CD4-positive, CD25-positive, alpha-beta regulatory T cell (primary cell): ENCODE data around the gene MAGI2. TPM values are rescaled to one million over a fixed set of nuclear protein-coding genes. Genes with fewer than 3 reads are reported as not detected.

Experiments
- ATAC-seq, 2 donors: fragments of 150-1000 bp; cut with Tn5 transposase; one replicate each; pipeline ENCODE4 v1.10.0; 2021; ENCODE audit warnings: low read depth in 2 of 2, moderate number of reproducible peaks in 2 of 2, moderate library complexity in 1 of 2
- DNase-seq, 3 donors: peaks; one replicate each; pipeline versions ENCODE4 v3.0.0 to v3.0.0-alpha.2; 2012 to 2022; ENCODE audit warnings: mixed read lengths in 1 of 3
- H3K27ac ChIP-seq: one replicate; pipeline ENCODE4 v1.7.0; 2013; ENCODE audit warnings: mild to moderate bottlenecking, low read length; ENCODE audit not compliant: insufficient read depth, poor library complexity, severe bottlenecking
- H3K27me3 ChIP-seq: one replicate; pipeline ENCODE4 v1.7.0; 2013; ENCODE audit warnings: low read length; ENCODE audit not compliant: control insufficient read depth, insufficient read depth
- H3K36me3 ChIP-seq: one replicate; pipeline ENCODE4 v1.7.0; 2013; ENCODE audit warnings: mild to moderate bottlenecking, low read length, moderate library complexity; ENCODE audit not compliant: control insufficient read depth, insufficient read depth
- H3K4me1 ChIP-seq: 2 replicates; pipeline ENCODE4 v1.7.0; 2013; ENCODE audit warnings: mild to moderate bottlenecking, low read length; ENCODE audit not compliant: insufficient read depth, control insufficient read depth, poor library complexity, severe bottlenecking
- H3K4me3 ChIP-seq: one replicate; pipeline ENCODE4 v1.7.0; 2013; ENCODE audit warnings: low read depth, mild to moderate bottlenecking, low read length, moderate library complexity
- H3K9me3 ChIP-seq, 2 experiments: 1 replicate in 1 of 2; 2 replicates in 1 of 2; pipeline ENCODE4 v1.7.0; 2013; ENCODE audit warnings: low read length in 2 of 2, mild to moderate bottlenecking in 1 of 2, moderate library complexity in 1 of 2; ENCODE audit not compliant: control insufficient read depth in 2 of 2
- H3K27ac Mint-ChIP-seq, 3 donors: one replicate each; pipeline ENCODE4 v1.8.0; 2020 to 2022; ENCODE audit warnings: mild to moderate bottlenecking in 3 of 3, mixed read lengths in 3 of 3, moderate library complexity in 2 of 3
- H3K27me3 Mint-ChIP-seq: one replicate; pipeline ENCODE4 v1.8.0; 2022; ENCODE audit warnings: mild to moderate bottlenecking, mixed read lengths
- H3K36me3 Mint-ChIP-seq: one replicate; pipeline ENCODE4 v1.8.0; 2020; ENCODE audit warnings: mixed read lengths
- H3K4me1 Mint-ChIP-seq, 4 donors: one replicate each; pipeline ENCODE4 v1.8.0; 2020 to 2022; ENCODE audit warnings: mixed read lengths in 4 of 4, mild to moderate bottlenecking in 1 of 4
- H3K4me3 Mint-ChIP-seq, 4 donors: one replicate each; pipeline ENCODE4 v1.8.0; 2020 to 2022; ENCODE audit warnings: mild to moderate bottlenecking in 4 of 4, mixed read lengths in 4 of 4, moderate library complexity in 3 of 4
- H3K9me3 Mint-ChIP-seq, 7 donors: one replicate each; pipeline ENCODE4 v1.8.0; 2020 to 2022; ENCODE audit warnings: mixed read lengths in 7 of 7, mild to moderate bottlenecking in 3 of 7, moderate library complexity in 2 of 7
- polyA plus RNA-seq, 4 donors: library from polyadenylated mRNA; unstranded; fragments of 300-500 nt; fragmentation: Illumina TruSeq; gene quantifications; one replicate each; pipeline ENCODE4 v1.2.3, GENCODE V29; 2021
- total RNA-seq: library from RNA; stranded (reverse); gene quantifications from one replicate; pipeline ENCODE4 v1.2.3, GENCODE V29; 2022

The MAGI2 gene
- total and polyA plus RNA-seq, 5 donors from 2014 or later = not detected

DNA sequence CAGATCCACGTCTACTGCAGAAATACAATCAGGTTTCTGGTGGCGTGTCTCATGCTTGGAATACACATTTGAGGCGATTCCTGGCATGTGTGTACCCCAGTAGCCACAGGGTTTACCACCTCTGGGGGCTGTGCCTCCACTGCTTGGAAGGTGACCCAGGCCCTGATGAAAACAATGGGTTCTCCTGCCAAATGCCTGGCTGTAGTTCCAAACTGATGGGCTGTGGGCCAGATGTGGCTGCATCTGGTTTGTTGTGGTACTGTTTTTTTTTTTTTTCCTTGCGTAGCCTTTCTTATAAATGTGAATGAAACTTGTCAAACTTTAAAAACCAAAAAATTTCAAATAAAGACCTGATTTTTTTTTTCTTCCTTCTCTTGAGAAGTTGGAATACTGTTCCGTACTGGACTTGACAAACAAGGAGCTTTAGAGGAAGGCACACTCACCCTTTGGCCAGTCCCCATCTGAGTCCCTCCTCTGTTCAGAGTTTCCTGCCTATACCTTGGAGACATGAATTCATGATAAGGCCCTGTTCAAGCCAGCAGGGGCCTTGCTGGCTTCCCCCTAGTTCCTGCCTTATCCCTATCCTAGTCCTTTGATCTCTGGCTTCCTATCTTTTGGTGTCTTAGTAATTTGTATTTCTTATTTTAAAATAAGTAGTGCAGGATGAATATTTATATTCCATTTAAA, 1437.8 kb downstream of the MAGI2 start:
- Mint-ChIP-seq H3K9me3 (peaks cover 0 to 2% (median 0%) of the 10 kb centered on the region in 7 donors), H3K27ac (no peak overlapping the region), H3K36me3 (no peaks in the 10 kb centered on the region), H3K4me3 (no peak overlapping the region), H3K4me1 (peaks cover 4 to 13% (median 7%) of the 10 kb centered on the region in 4 donors), H3K27me3 (peaks cover 38% of the 10 kb centered on the region)
- Histone ChIP-seq H3K36me3 (no peaks in the 10 kb centered on the region), H3K9me3 (no peaks in the 10 kb centered on the region), H3K27ac (no peak overlapping the region), H3K4me1 (no peaks in the 10 kb centered on the region), H3K4me3 (no peak overlapping the region), H3K27me3 (peaks cover 10% of the 10 kb centered on the region)
- no peak for DNase-seq
- ATAC-seq = no peak

DNA sequence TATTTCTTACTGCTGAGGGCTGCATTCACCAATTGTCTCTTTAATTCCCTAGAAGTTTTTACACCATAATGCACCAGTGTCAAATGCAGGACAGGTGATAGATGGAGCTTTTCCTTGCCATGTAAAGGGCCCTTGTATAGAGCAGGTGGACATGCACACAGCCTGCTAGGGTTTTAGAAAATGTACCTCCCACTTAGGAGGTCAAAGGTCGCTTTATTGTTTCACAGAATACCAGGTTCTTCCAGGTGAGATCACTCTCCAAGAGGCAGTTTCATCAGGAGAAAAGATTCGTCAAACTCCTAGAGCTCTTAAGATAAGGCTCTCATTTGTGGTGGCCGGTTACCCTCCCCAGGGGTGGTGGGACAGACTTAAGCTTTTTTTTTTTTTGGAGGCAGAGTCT, 1439.1 kb downstream of the MAGI2 start:
- no peaks in the 10 kb centered on the region for H3K36me3 ChIP-seq
- H3K4me3 ChIP-seq = no peak overlapping the region
- Mint-ChIP-seq H3K4me1 (peaks cover 0 to 6% (median 2%) of the 10 kb centered on the region in 4 donors), H3K27me3 (peaks cover 31% of the 10 kb centered on the region), H3K36me3 (no peaks in the 10 kb centered on the region), H3K27ac (no peak overlapping the region), H3K4me3 (no peak overlapping the region), H3K9me3 (no peaks in the 10 kb centered on the region)
- no peaks in the 10 kb centered on the region for H3K9me3 ChIP-seq
- peaks cover 10% of the 10 kb centered on the region for H3K27me3 ChIP-seq
- H3K4me1 ChIP-seq = no peaks in the 10 kb centered on the region
- DNase-seq = no peak
- H3K27ac ChIP-seq = no peak overlapping the region
- ATAC-seq = no peak

DNA sequence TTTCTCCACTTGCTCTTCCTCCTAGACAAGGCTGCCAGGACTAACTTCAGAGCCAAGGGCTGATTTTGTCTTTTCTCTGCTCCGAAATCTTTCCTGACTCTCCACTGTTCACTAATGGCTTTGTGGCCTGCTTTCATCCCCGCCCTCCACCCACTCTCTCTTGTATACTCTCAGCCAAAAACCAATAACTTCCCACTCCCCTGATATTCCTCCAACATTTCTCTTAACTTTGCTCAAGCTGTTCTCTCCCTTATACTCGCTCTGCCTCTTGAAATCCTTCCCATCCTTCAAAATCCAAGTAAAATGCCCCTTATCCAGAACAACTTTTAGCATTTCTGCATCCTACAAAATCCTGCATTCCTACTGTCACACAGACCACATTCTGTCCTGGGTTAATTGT, 1440.1 kb downstream of the MAGI2 start:
- no peak overlapping the region for H3K27ac ChIP-seq
- Mint-ChIP-seq H3K27ac (no peak overlapping the region), H3K27me3 (peaks cover 24% of the 10 kb centered on the region), H3K9me3 (peaks cover 0 to 2% (median 0%) of the 10 kb centered on the region in 7 donors), H3K36me3 (no peaks in the 10 kb centered on the region), H3K4me1 (no peaks in the 10 kb centered on the region), H3K4me3 (no peak overlapping the region)
- H3K9me3 ChIP-seq = no peaks in the 10 kb centered on the region
- peaks cover 10% of the 10 kb centered on the region for H3K27me3 ChIP-seq
- H3K36me3 ChIP-seq = no peaks in the 10 kb centered on the region
- no peaks in the 10 kb centered on the region for H3K4me1 ChIP-seq
- H3K4me3 ChIP-seq = no peak overlapping the region
- DNase-seq = no peak
- no peak for ATAC-seq

DNA sequence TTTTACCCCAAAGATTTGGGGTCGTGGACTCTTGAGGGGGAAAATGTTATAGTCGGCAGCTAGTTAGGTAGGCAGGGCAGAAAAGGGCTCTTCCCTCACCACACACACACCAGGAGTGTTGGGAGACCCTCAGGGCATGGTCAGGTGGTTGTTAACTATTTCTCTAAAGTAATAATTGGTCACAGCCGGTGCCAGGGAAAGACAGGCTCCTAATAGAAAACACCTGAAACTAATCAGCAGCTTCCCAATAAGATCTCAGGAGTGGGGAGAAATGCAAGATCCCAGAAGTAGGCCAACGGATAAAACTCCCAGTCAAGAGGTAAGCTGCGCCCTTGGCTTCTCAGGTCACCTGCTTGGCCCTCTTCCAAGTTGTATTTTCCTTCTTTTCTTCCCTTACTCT, 1441.8 kb downstream of the MAGI2 start:
- DNase-seq = no peak
- Histone ChIP-seq H3K27me3 (peaks cover 3% of the 10 kb centered on the region), H3K4me3 (no peak overlapping the region), H3K4me1 (no peaks in the 10 kb centered on the region), H3K36me3 (no peaks in the 10 kb centered on the region), H3K9me3 (no peaks in the 10 kb centered on the region), H3K27ac (no peak overlapping the region)
- H3K27ac Mint-ChIP-seq = no peak overlapping the region
- H3K36me3 Mint-ChIP-seq = no peaks in the 10 kb centered on the region
- peaks cover 16% of the 10 kb centered on the region for H3K27me3 Mint-ChIP-seq
- H3K4me3 Mint-ChIP-seq = no peak overlapping the region
- H3K9me3 Mint-ChIP-seq = peaks cover 0 to 2% (median 0%) of the 10 kb centered on the region in 7 donors
- H3K4me1 Mint-ChIP-seq = no peaks in the 10 kb centered on the region
- no peak for ATAC-seq

DNA sequence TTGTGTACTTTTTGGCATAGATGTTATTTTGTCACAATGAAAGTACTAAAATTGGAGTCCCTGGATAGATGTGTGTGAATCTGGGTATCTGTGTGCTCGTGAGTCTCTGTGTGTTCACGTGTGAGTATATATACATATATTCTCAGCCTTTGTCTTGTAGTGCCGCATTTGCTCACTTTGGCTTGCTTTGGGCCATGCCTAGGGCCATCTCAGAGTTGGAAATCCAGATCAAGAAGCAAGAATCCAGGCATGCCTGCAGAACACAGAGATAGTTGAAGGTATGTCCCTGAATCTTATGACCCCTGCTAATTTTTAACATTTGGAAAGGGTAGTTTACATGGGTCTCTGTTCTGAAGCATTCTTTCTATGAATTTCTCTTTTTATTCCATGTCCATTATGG, 1446.2 kb downstream of the MAGI2 start:
- peaks cover 0 to 2% (median 0%) of the 10 kb centered on the region in 7 donors for H3K9me3 Mint-ChIP-seq
- no peak for DNase-seq
- H3K27me3 ChIP-seq = no peaks in the 10 kb centered on the region
- H3K27me3 Mint-ChIP-seq = peaks cover 5% of the 10 kb centered on the region
- no peaks in the 10 kb centered on the region for H3K36me3 Mint-ChIP-seq
- H3K4me1 ChIP-seq = no peaks in the 10 kb centered on the region
- H3K9me3 ChIP-seq = no peaks in the 10 kb centered on the region
- no peak overlapping the region for H3K27ac Mint-ChIP-seq
- H3K4me3 ChIP-seq = no peak overlapping the region
- H3K36me3 ChIP-seq = no peaks in the 10 kb centered on the region
- no peak for ATAC-seq
- no peak overlapping the region for H3K4me3 Mint-ChIP-seq
- no peaks in the 10 kb centered on the region for H3K4me1 Mint-ChIP-seq
- no peak overlapping the region for H3K27ac ChIP-seq

DNA sequence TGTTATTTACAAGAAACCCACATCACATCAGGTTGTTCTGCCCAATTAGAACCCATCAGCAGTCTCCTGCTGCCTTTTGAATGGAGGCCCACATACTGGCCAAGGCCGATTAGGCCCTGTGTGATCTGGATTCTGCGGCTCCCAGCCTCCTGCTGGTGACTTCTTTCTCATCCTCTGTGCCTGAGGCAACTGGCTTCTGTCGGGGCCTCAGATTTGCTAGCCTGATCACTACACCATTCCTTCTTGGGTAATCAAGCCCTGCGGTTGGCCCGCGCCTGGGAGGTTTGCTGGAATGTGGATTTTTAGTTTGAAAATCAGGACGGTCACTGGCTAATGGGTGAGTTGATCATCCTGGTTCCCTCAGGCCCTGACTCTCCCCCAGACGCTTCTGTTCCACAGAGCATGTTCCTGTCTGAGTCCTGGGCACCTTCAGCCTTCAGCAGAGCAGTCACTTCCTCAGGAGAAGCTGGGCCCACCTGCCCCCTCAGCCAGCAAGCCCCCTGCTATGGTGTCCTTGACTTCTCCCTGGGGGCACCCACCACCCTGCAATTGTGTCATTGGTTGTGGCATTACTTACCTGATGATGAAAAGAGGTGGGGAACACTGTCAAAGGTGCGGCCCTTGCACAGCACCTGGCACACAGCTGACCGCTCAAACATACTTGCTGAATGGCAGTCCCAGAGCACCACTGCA, 1447.3 kb downstream of the MAGI2 start:
- Histone ChIP-seq H3K9me3 (no peaks in the 10 kb centered on the region), H3K4me3 (no peak overlapping the region), H3K27ac (no peak overlapping the region), H3K4me1 (no peaks in the 10 kb centered on the region), H3K27me3 (no peaks in the 10 kb centered on the region), H3K36me3 (no peaks in the 10 kb centered on the region)
- Mint-ChIP-seq H3K4me1 (no peaks in the 10 kb centered on the region), H3K27ac (no peak overlapping the region), H3K36me3 (no peaks in the 10 kb centered on the region), H3K4me3 (no peak overlapping the region), H3K27me3 (peaks cover 1% of the 10 kb centered on the region), H3K9me3 (peaks cover 0 to 2% (median 0%) of the 10 kb centered on the region in 7 donors)
- no peak for DNase-seq
- ATAC-seq = no peak

DNA sequence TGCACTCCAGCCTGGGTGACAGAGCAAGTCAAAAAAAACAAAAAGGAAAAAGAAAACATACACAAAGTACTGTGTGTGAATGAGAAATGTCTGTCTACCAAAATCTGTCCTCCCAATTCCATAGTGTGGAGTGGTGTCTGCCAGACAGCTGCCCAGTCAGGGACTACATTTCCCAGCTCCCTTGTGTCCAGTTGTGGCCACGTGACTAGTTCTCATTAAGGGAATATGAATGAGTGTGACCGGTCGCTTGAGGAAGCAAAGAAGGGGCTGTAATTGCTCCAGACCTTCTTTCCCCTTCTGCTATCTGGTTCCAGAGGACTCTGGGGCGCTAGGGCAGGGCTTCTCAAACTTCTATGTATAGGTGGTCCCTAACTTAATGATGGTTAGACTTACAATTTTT, 1450.8 kb downstream of the MAGI2 start:
- DNase-seq = no peak
- no peak for ATAC-seq
- Histone ChIP-seq H3K27ac (no peak overlapping the region), H3K4me1 (no peaks in the 10 kb centered on the region), H3K36me3 (no peaks in the 10 kb centered on the region), H3K27me3 (no peaks in the 10 kb centered on the region), H3K9me3 (no peaks in the 10 kb centered on the region), H3K4me3 (no peak overlapping the region)
- H3K36me3 Mint-ChIP-seq = no peaks in the 10 kb centered on the region
- H3K27me3 Mint-ChIP-seq = no peaks in the 10 kb centered on the region
- H3K27ac Mint-ChIP-seq = no peak overlapping the region
- H3K9me3 Mint-ChIP-seq = peaks cover 0 to 7% (median 0%) of the 10 kb centered on the region in 7 donors
- H3K4me1 Mint-ChIP-seq = no peaks in the 10 kb centered on the region
- no peak overlapping the region for H3K4me3 Mint-ChIP-seq

DNA sequence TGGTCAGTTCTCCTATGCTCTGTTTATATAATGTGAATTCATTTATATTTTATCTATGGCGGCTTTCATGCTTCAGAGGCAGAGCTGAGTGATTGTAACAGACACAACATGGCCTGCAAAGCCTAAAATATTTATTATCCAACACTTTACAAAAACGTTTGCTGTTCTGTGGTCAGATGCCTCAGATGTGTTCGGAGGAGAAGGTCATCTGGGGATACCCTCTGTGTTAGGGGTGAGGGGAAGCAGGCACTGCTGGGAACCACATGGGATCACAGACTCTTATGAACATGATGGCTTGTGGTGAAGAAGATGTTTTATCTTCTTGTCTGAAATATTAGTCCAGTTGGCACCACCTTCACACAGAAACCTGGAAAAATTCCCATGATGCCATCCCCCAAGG, 1451.4 kb downstream of the MAGI2 start:
- no peaks in the 10 kb centered on the region for H3K9me3 ChIP-seq
- no peak overlapping the region for H3K4me3 ChIP-seq
- Mint-ChIP-seq H3K4me1 (no peaks in the 10 kb centered on the region), H3K27ac (no peak overlapping the region), H3K36me3 (no peaks in the 10 kb centered on the region), H3K4me3 (no peak overlapping the region), H3K9me3 (peaks cover 0 to 7% (median 0%) of the 10 kb centered on the region in 7 donors), H3K27me3 (no peaks in the 10 kb centered on the region)
- DNase-seq (no peak), ATAC-seq (no peak)
- no peak overlapping the region for H3K27ac ChIP-seq
- H3K36me3 ChIP-seq = no peaks in the 10 kb centered on the region
- H3K27me3 ChIP-seq = no peaks in the 10 kb centered on the region
- H3K4me1 ChIP-seq = no peaks in the 10 kb centered on the region
